Measurements from ENCODE around the gene TMEM108.
A peak's percentile ranks its signal among the peaks of the same experiment; 100 is the strongest.

Gene TMEM108

GRCh38 chr3:133258358-133258757 is 220.2 kb downstream of the TMEM108 start:
- Mint-ChIP-seq H3K4me1 (no peaks in the 10 kb centered on the region), H3K27ac (no peak overlapping the region), H3K36me3 (no peaks in the 10 kb centered on the region), H3K4me3 (no peak overlapping the region), H3K27me3 (peaks cover 0 to 12% of the 10 kb centered on the region in 2 donors), H3K9me3 (no peaks in the 10 kb centered on the region)
- no peak for ATAC-seq (replicated peaks)
- no peak for DNase-seq

DNA sequence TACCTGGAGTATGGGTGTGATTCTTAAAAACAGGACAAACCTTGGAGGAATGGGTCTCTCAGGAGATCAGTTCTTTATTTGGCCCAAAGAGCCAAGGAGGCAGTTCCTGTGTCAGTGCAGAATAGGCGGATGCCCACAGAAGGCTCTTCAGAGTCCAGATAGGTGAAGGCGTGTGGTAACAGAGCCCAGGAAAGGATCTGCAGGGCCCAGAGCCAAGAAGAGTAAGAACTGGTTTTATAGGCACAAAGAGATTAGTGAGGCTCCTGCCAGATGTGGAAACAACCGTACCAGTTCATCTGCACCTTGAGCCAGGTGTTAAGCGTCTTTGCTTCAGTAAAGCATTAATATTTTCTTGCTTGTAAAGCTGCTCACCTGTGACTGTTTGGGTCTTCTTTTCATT is 221.6 kb downstream of the TMEM108 start:
- no peak overlapping the region for H3K27ac Mint-ChIP-seq
- no peaks in the 10 kb centered on the region for H3K9me3 Mint-ChIP-seq
- no peak for ATAC-seq (replicated peaks)

GRCh38 chr3:133262333-133262732 is 224.1 kb downstream of the TMEM108 start:
- ATAC-seq (replicated peaks) (no peak), DNase-seq (no peak)
- H3K4me1 Mint-ChIP-seq, result no peaks in the 10 kb centered on the region
- peaks cover 0 to 11% of the 10 kb centered on the region in 2 donors for H3K27me3 Mint-ChIP-seq
- H3K9me3 Mint-ChIP-seq, result peaks cover 0 to 1% of the 10 kb centered on the region in 2 donors
- no peak overlapping the region for H3K27ac Mint-ChIP-seq
- no peaks in the 10 kb centered on the region for H3K36me3 Mint-ChIP-seq
- no peak overlapping the region for H3K4me3 Mint-ChIP-seq

More for the DNA sequence above, 221.6 kb downstream of the TMEM108 start:
- Mint-ChIP-seq H3K4me3 (no peak overlapping the region), H3K4me1 (no peaks in the 10 kb centered on the region), H3K27me3 (peaks cover 0 to 8% of the 10 kb centered on the region in 2 donors), H3K36me3 (no peaks in the 10 kb centered on the region)
- no peak for DNase-seq

DNA sequence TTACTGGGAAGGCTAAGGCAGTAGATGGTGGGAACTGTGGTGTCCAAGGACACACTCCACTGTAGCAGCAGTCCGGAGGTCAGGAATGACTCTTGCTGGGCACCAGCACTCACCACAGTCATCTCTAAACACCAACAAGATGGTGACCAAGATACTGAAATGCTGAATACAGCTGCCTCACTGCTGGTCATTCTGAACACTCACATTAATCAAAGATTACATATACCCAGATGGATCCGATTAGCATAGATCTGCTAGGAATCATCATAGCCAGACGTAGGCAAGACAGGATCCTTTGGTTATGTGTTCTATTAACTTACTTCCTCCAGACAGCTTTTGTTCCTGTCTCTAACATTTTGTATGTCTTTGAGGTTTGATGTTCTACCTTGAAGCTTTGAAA is 226.7 kb downstream of the TMEM108 start:
- ATAC-seq (replicated peaks) (no peak), DNase-seq (no peak)
- no peaks in the 10 kb centered on the region for H3K4me1 Mint-ChIP-seq
- peaks cover 5 to 11% of the 10 kb centered on the region in 2 donors for H3K27me3 Mint-ChIP-seq
- no peak overlapping the region for H3K27ac Mint-ChIP-seq
- no peak overlapping the region for H3K4me3 Mint-ChIP-seq
- peaks cover 0 to 1% of the 10 kb centered on the region in 2 donors for H3K9me3 Mint-ChIP-seq
- no peaks in the 10 kb centered on the region for H3K36me3 Mint-ChIP-seq

- H3K4me3 Mint-ChIP-seq, result no peak overlapping the region
- H3K36me3 Mint-ChIP-seq, result no peaks in the 10 kb centered on the region
- peaks cover 5 to 17% of the 10 kb centered on the region in 2 donors for H3K27me3 Mint-ChIP-seq
- H3K27ac Mint-ChIP-seq, result no peak overlapping the region
- no peak for ATAC-seq (replicated peaks)
- H3K4me1 Mint-ChIP-seq, result no peaks in the 10 kb centered on the region
- H3K9me3 Mint-ChIP-seq, result peaks cover 0 to 1% of the 10 kb centered on the region in 2 donors
- no peak for DNase-seq
Observed at GRCh38 chr3:133268726-133269134, 230.5 kb downstream of the TMEM108 start.

GRCh38 chr3:133269393-133269792 is 231.2 kb downstream of the TMEM108 start:
- Mint-ChIP-seq H3K4me3 (no peak overlapping the region), H3K4me1 (peaks cover 0 to 3% of the 10 kb centered on the region in 2 donors), H3K27me3 (peaks cover 11 to 23% of the 10 kb centered on the region in 2 donors), H3K9me3 (peaks cover 0 to 1% of the 10 kb centered on the region in 2 donors), H3K36me3 (no peaks in the 10 kb centered on the region), H3K27ac (no peak overlapping the region)
- ATAC-seq (replicated peaks) (no peak), DNase-seq (no peak)

DNA sequence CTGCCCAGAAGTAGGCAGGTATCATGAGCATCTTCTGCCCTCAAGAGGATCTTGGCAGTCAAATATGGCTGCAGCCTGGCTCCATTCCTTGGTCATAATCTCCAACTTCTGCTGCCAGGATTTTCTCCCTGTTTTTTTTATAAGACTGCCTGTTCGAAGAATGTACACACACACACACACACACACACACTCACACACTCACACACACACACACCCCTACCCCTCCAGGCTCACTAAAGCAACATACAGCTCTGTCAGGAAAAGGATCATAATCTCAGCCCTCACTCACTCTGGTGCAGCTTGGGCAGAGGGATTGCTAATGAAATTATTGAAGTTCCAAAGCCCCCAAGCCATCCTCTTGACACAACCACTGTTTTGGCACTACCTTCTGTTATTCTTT is 232.4 kb downstream of the TMEM108 start:
- Mint-ChIP-seq H3K4me1 (peaks cover 0 to 3% of the 10 kb centered on the region in 2 donors), H3K27me3 (peaks cover 16 to 19% of the 10 kb centered on the region in 2 donors), H3K4me3 (no peak overlapping the region), H3K9me3 (peaks cover 0 to 1% of the 10 kb centered on the region in 2 donors), H3K36me3 (no peaks in the 10 kb centered on the region), H3K27ac (no peak overlapping the region)
- ATAC-seq (replicated peaks), result no peak
- DNase-seq, result no peak

- H3K27me3 Mint-ChIP-seq, result peaks cover 16 to 17% of the 10 kb centered on the region in 2 donors
- peaks cover 0 to 1% of the 10 kb centered on the region in 2 donors for H3K9me3 Mint-ChIP-seq
- H3K27ac Mint-ChIP-seq, result no peak overlapping the region
- no peak for ATAC-seq (replicated peaks)
- no peak for DNase-seq
- no peaks in the 10 kb centered on the region for H3K36me3 Mint-ChIP-seq
- H3K4me1 Mint-ChIP-seq, result peaks cover 0 to 3% of the 10 kb centered on the region in 2 donors
- no peak overlapping the region for H3K4me3 Mint-ChIP-seq
Observed at GRCh38 chr3:133271042-133271441, 232.9 kb downstream of the TMEM108 start.

DNA sequence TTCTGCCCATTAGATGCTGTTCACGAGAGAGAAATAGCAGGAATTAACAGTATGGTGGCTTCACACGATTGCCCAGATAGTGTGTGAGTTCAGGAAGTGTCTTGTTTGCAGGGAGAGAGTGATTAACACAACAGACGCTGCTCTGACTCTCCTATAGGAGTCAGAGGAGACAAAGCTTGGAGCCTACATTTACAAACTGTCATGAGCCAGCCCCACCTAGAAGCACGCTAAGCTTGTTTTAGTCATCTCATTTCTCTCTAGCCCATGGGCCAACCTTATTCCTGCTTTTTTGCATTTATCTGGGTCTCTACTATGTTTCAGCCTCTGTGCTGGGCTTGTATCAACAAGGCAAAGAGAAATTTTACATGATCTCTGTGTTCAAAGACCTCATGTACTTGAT is 233.3 kb downstream of the TMEM108 start:
- Mint-ChIP-seq H3K4me1 (peaks cover 0 to 3% of the 10 kb centered on the region in 2 donors), H3K4me3 (no peak overlapping the region), H3K27me3 (peaks cover 12 to 16% of the 10 kb centered on the region in 2 donors), H3K36me3 (no peaks in the 10 kb centered on the region), H3K9me3 (peaks cover 0 to 1% of the 10 kb centered on the region in 2 donors), H3K27ac (no peak overlapping the region)
- DNase-seq, result no peak
- no peak for ATAC-seq (replicated peaks)

GRCh38 chr3:133273346-133273745 is 235.2 kb downstream of the TMEM108 start:
- Mint-ChIP-seq H3K9me3 (no peaks in the 10 kb centered on the region), H3K4me1 (peaks cover 0 to 7% of the 10 kb centered on the region in 2 donors), H3K27ac (no peak overlapping the region), H3K4me3 (no peak overlapping the region), H3K36me3 (no peaks in the 10 kb centered on the region), H3K27me3 (peaks cover 11 to 12% of the 10 kb centered on the region in 2 donors)
- DNase-seq (no peak), ATAC-seq (replicated peaks) (no peak)

- Mint-ChIP-seq H3K4me3 (no peak overlapping the region), H3K4me1 (peaks cover 0 to 7% of the 10 kb centered on the region in 2 donors), H3K27ac (no peak overlapping the region), H3K27me3 (peaks cover 11 to 12% of the 10 kb centered on the region in 2 donors), H3K9me3 (no peaks in the 10 kb centered on the region), H3K36me3 (no peaks in the 10 kb centered on the region)
- ATAC-seq (replicated peaks), result no peak
- no peak for DNase-seq
Observed at GRCh38 chr3:133274477-133274876, 236.3 kb downstream of the TMEM108 start.

GRCh38 chr3:133276594-133276993 is 238.4 kb downstream of the TMEM108 start:
- DNase-seq, result no peak
- H3K27ac Mint-ChIP-seq, result peak overlapping the region; percentile 56
- H3K9me3 Mint-ChIP-seq, result no peaks in the 10 kb centered on the region
- peak overlapping the region in 1 of 2 donors; percentile 28 for H3K4me3 Mint-ChIP-seq
- H3K36me3 Mint-ChIP-seq, result no peaks in the 10 kb centered on the region
- ATAC-seq (replicated peaks), result peak; percentile 50 to 75
- peaks cover 0 to 7% of the 10 kb centered on the region in 2 donors for H3K4me1 Mint-ChIP-seq
- peaks cover 7 to 11% of the 10 kb centered on the region in 2 donors for H3K27me3 Mint-ChIP-seq

DNA sequence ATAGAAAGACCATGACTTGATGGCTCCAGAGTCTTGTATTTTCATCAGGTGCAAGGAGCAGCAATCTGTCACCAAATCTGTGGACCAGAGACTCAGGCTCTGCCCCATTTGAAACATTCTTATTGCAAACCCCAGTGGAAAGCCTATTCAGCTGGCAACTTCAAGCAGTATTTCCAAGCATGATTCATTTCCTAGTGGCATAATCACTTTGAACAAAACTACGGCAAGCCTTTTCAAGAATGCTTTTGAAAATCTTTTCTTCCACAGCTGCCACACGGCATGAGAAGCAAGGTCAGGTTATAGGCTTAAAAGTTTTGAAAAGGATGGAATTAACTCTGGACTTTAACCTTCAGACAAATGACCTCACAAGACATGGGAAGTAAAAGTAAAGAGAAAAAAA is 239.6 kb downstream of the TMEM108 start:
- Mint-ChIP-seq H3K9me3 (no peaks in the 10 kb centered on the region), H3K27ac (no peak overlapping the region), H3K27me3 (peaks cover 7 to 11% of the 10 kb centered on the region in 2 donors), H3K4me1 (peaks cover 0 to 7% of the 10 kb centered on the region in 2 donors), H3K4me3 (no peak overlapping the region), H3K36me3 (no peaks in the 10 kb centered on the region)
- DNase-seq, result no peak
- ATAC-seq (replicated peaks), result no peak

DNA sequence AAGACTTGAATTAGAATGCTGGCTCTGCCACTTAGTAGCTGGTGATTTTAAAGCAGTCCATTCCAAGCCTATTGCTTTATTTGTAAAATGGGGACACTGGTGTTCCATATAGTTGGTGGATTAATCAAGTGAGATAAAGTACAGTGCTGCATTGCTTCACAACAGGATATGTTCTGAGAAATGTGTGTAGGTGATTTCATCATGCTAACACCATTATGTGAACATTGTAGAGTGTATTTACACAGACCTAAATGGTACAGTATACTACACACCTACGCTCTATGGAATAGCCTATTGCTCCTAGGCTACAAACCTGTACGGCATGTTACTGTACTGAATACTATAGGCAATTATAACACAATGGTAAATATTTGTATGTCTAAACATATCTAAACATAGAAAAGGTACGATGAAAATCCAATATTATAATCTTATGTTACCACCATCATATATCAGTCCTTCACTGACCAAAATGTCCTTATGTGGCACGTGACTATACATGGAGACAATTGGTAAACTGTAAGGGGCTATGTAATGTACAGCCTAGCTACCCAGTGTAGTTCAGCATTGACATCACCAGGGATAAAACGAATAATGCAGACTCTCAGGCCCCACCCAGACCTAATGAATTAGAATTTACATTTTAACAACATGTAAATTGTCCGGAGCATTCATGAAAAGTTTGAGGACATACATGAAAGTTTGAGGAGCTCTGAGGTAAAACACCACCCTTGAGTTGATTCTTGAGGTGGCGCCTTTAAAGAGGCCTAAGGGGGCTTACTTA is 240.3 kb downstream of the TMEM108 start:
- Mint-ChIP-seq H3K4me3 (no peak overlapping the region), H3K27me3 (peaks cover 7 to 11% of the 10 kb centered on the region in 2 donors), H3K9me3 (no peaks in the 10 kb centered on the region), H3K36me3 (no peaks in the 10 kb centered on the region), H3K27ac (no peak overlapping the region), H3K4me1 (peaks cover 0 to 7% of the 10 kb centered on the region in 2 donors)
- ATAC-seq (replicated peaks) (no peak), DNase-seq (no peak)

GRCh38 chr3:133280586-133280985 is 242.4 kb downstream of the TMEM108 start:
- H3K27ac Mint-ChIP-seq, result no peak overlapping the region
- H3K4me3 Mint-ChIP-seq, result no peak overlapping the region

More at GRCh38 chr3:133280586-133280985, 242.4 kb downstream of the TMEM108 start:
- Mint-ChIP-seq H3K27me3 (peaks cover 3% of the 10 kb centered on the region in 2 donors), H3K4me1 (peaks cover 0 to 4% of the 10 kb centered on the region in 2 donors), H3K36me3 (no peaks in the 10 kb centered on the region), H3K9me3 (no peaks in the 10 kb centered on the region)
- DNase-seq (no peak), ATAC-seq (replicated peaks) (no peak)

Measured in stimulated activated naive B cell treated with anti-CD40 and anti-IgM and Interleukin-4, amounts not matched to agents 10 μg/mL and 1 μg/mL and 100 μg/mL, for 72 hours (primary cell).